Measurements from ENCODE around the gene ITGA11.

Gene ITGA11

GRCh38 chr15:68298336-68298735 is 133.6 kb downstream of the ITGA11 start:
- Histone ChIP-seq H3K9me3 (ENCODE audit: control insufficient read depth in 2 of 2, low read length in 2 of 2) (no peaks in the 10 kb centered on the region), H3K36me3 (ENCODE audit: control insufficient read depth in 2 of 2, insufficient read depth in 2 of 2, low read length in 2 of 2) (no peaks in the 10 kb centered on the region), H3K9ac (ENCODE audit: low read depth in 1 of 2, low read length in 2 of 2) (no peak overlapping the region), H3K4me1 (ENCODE audit: control insufficient read depth in 2 of 2, insufficient read depth in 2 of 2, low read length in 2 of 2) (peaks cover 16 to 25% of the 10 kb centered on the region in 2 donors), H3K27ac (ENCODE audit: low read depth in 2 of 2, low read length in 2 of 2) (no peak overlapping the region), H3K4me3 (ENCODE audit: low read length in 2 of 2) (no peak overlapping the region), H3K27me3 (ENCODE audit: control insufficient read depth in 2 of 2, insufficient read depth in 2 of 2, low read length in 2 of 2) (no peaks in the 10 kb centered on the region)

- H3K27ac ChIP-seq (ENCODE audit: low read depth in 2 of 2, low read length in 2 of 2): no peak overlapping the region
- no peaks in the 10 kb centered on the region for H3K9me3 ChIP-seq (ENCODE audit: control insufficient read depth in 2 of 2, low read length in 2 of 2)
- H3K4me3 ChIP-seq (ENCODE audit: low read length in 2 of 2): no peak overlapping the region
- peaks cover 8 to 15% of the 10 kb centered on the region in 2 donors for H3K4me1 ChIP-seq (ENCODE audit: control insufficient read depth in 2 of 2, insufficient read depth in 2 of 2, low read length in 2 of 2)
- no peak overlapping the region for H3K9ac ChIP-seq (ENCODE audit: low read depth in 1 of 2, low read length in 2 of 2)
- no peaks in the 10 kb centered on the region for H3K27me3 ChIP-seq (ENCODE audit: control insufficient read depth in 2 of 2, insufficient read depth in 2 of 2, low read length in 2 of 2)
- H3K36me3 ChIP-seq (ENCODE audit: control insufficient read depth in 2 of 2, insufficient read depth in 2 of 2, low read length in 2 of 2): peaks cover 10% of the 10 kb centered on the region in 2 donors
Measured at GRCh38 chr15:68295014-68295805, 136.8 kb downstream of the ITGA11 start.

GRCh38 chr15:68292967-68293366 is 139.0 kb downstream of the ITGA11 start:
- Histone ChIP-seq H3K27me3 (ENCODE audit: control insufficient read depth in 2 of 2, insufficient read depth in 2 of 2, low read length in 2 of 2) (no peaks in the 10 kb centered on the region), H3K27ac (ENCODE audit: low read depth in 2 of 2, low read length in 2 of 2) (no peak overlapping the region), H3K4me3 (ENCODE audit: low read length in 2 of 2) (no peak overlapping the region), H3K36me3 (ENCODE audit: control insufficient read depth in 2 of 2, insufficient read depth in 2 of 2, low read length in 2 of 2) (peaks cover 19 to 24% of the 10 kb centered on the region in 2 donors), H3K9me3 (ENCODE audit: control insufficient read depth in 2 of 2, low read length in 2 of 2) (no peaks in the 10 kb centered on the region), H3K4me1 (ENCODE audit: control insufficient read depth in 2 of 2, insufficient read depth in 2 of 2, low read length in 2 of 2) (no peaks in the 10 kb centered on the region), H3K9ac (ENCODE audit: low read depth in 1 of 2, low read length in 2 of 2) (no peak overlapping the region)

- H3K4me1 ChIP-seq (ENCODE audit: control insufficient read depth in 2 of 2, insufficient read depth in 2 of 2, low read length in 2 of 2): no peaks in the 10 kb centered on the region
Measured at GRCh38 chr15:68292157-68292781, 139.7 kb downstream of the ITGA11 start.

GRCh38 chr15:68290715-68291114 is 141.2 kb downstream of the ITGA11 start:
- H3K36me3 ChIP-seq (ENCODE audit: control insufficient read depth in 2 of 2, insufficient read depth in 2 of 2, low read length in 2 of 2): peaks cover 19 to 24% of the 10 kb centered on the region in 2 donors
- H3K4me3 ChIP-seq (ENCODE audit: low read length in 2 of 2): no peak overlapping the region
- no peaks in the 10 kb centered on the region for H3K9me3 ChIP-seq (ENCODE audit: control insufficient read depth in 2 of 2, low read length in 2 of 2)
- no peak overlapping the region for H3K27ac ChIP-seq (ENCODE audit: low read depth in 2 of 2, low read length in 2 of 2)
- no peak overlapping the region for H3K9ac ChIP-seq (ENCODE audit: low read depth in 1 of 2, low read length in 2 of 2)
- H3K4me1 ChIP-seq (ENCODE audit: control insufficient read depth in 2 of 2, insufficient read depth in 2 of 2, low read length in 2 of 2): no peaks in the 10 kb centered on the region
- no peaks in the 10 kb centered on the region for H3K27me3 ChIP-seq (ENCODE audit: control insufficient read depth in 2 of 2, insufficient read depth in 2 of 2, low read length in 2 of 2)

More at GRCh38 chr15:68292157-68292781, 139.7 kb downstream of the ITGA11 start:
- Histone ChIP-seq H3K27ac (ENCODE audit: low read depth in 2 of 2, low read length in 2 of 2) (no peak overlapping the region), H3K9me3 (ENCODE audit: control insufficient read depth in 2 of 2, low read length in 2 of 2) (no peaks in the 10 kb centered on the region), H3K9ac (ENCODE audit: low read depth in 1 of 2, low read length in 2 of 2) (no peak overlapping the region), H3K27me3 (ENCODE audit: control insufficient read depth in 2 of 2, insufficient read depth in 2 of 2, low read length in 2 of 2) (no peaks in the 10 kb centered on the region), H3K4me3 (ENCODE audit: low read length in 2 of 2) (no peak overlapping the region), H3K36me3 (ENCODE audit: control insufficient read depth in 2 of 2, insufficient read depth in 2 of 2, low read length in 2 of 2) (peaks cover 19 to 24% of the 10 kb centered on the region in 2 donors)

- no peaks in the 10 kb centered on the region for H3K4me1 ChIP-seq (ENCODE audit: control insufficient read depth in 2 of 2, insufficient read depth in 2 of 2, low read length in 2 of 2)
- H3K9ac ChIP-seq (ENCODE audit: low read depth in 1 of 2, low read length in 2 of 2): no peak overlapping the region
- H3K4me3 ChIP-seq (ENCODE audit: low read length in 2 of 2): no peak overlapping the region
- H3K9me3 ChIP-seq (ENCODE audit: control insufficient read depth in 2 of 2, low read length in 2 of 2): no peaks in the 10 kb centered on the region
- no peaks in the 10 kb centered on the region for H3K27me3 ChIP-seq (ENCODE audit: control insufficient read depth in 2 of 2, insufficient read depth in 2 of 2, low read length in 2 of 2)
- no peak overlapping the region for H3K27ac ChIP-seq (ENCODE audit: low read depth in 2 of 2, low read length in 2 of 2)
- peaks cover 21 to 32% of the 10 kb centered on the region in 2 donors for H3K36me3 ChIP-seq (ENCODE audit: control insufficient read depth in 2 of 2, insufficient read depth in 2 of 2, low read length in 2 of 2)
Measured at GRCh38 chr15:68289621-68290352, 142.2 kb downstream of the ITGA11 start.

- no peak overlapping the region for H3K4me3 ChIP-seq (ENCODE audit: low read length in 2 of 2)
- H3K4me1 ChIP-seq (ENCODE audit: control insufficient read depth in 2 of 2, insufficient read depth in 2 of 2, low read length in 2 of 2): no peaks in the 10 kb centered on the region
- no peak overlapping the region for H3K9ac ChIP-seq (ENCODE audit: low read depth in 1 of 2, low read length in 2 of 2)
- no peaks in the 10 kb centered on the region for H3K9me3 ChIP-seq (ENCODE audit: control insufficient read depth in 2 of 2, low read length in 2 of 2)
- peaks cover 24 to 37% of the 10 kb centered on the region in 2 donors for H3K36me3 ChIP-seq (ENCODE audit: control insufficient read depth in 2 of 2, insufficient read depth in 2 of 2, low read length in 2 of 2)
- no peaks in the 10 kb centered on the region for H3K27me3 ChIP-seq (ENCODE audit: control insufficient read depth in 2 of 2, insufficient read depth in 2 of 2, low read length in 2 of 2)
- H3K27ac ChIP-seq (ENCODE audit: low read depth in 2 of 2, low read length in 2 of 2): no peak overlapping the region
Measured at GRCh38 chr15:68289057-68289456, 142.9 kb downstream of the ITGA11 start.

GRCh38 chr15:68286256-68286655 is 145.7 kb downstream of the ITGA11 start:
- Histone ChIP-seq H3K4me3 (ENCODE audit: low read length in 2 of 2) (no peak overlapping the region), H3K27ac (ENCODE audit: low read depth in 2 of 2, low read length in 2 of 2) (no peak overlapping the region), H3K9ac (ENCODE audit: low read depth in 1 of 2, low read length in 2 of 2) (no peak overlapping the region), H3K9me3 (ENCODE audit: control insufficient read depth in 2 of 2, low read length in 2 of 2) (no peaks in the 10 kb centered on the region), H3K27me3 (ENCODE audit: control insufficient read depth in 2 of 2, insufficient read depth in 2 of 2, low read length in 2 of 2) (no peaks in the 10 kb centered on the region), H3K36me3 (ENCODE audit: control insufficient read depth in 2 of 2, insufficient read depth in 2 of 2, low read length in 2 of 2) (peaks cover 24 to 37% of the 10 kb centered on the region in 2 donors), H3K4me1 (ENCODE audit: control insufficient read depth in 2 of 2, insufficient read depth in 2 of 2, low read length in 2 of 2) (peaks cover under 1 to 5% of the 10 kb centered on the region in 2 donors)

GRCh38 chr15:68285259-68285980 is 146.5 kb downstream of the ITGA11 start:
- Histone ChIP-seq H3K9ac (ENCODE audit: low read depth in 1 of 2, low read length in 2 of 2) (no peak overlapping the region), H3K36me3 (ENCODE audit: control insufficient read depth in 2 of 2, insufficient read depth in 2 of 2, low read length in 2 of 2) (peaks cover 16 to 33% of the 10 kb centered on the region in 2 donors), H3K4me3 (ENCODE audit: low read length in 2 of 2) (no peak overlapping the region), H3K27ac (ENCODE audit: low read depth in 2 of 2, low read length in 2 of 2) (no peak overlapping the region), H3K9me3 (ENCODE audit: control insufficient read depth in 2 of 2, low read length in 2 of 2) (no peaks in the 10 kb centered on the region), H3K27me3 (ENCODE audit: control insufficient read depth in 2 of 2, insufficient read depth in 2 of 2, low read length in 2 of 2) (no peaks in the 10 kb centered on the region), H3K4me1 (ENCODE audit: control insufficient read depth in 2 of 2, insufficient read depth in 2 of 2, low read length in 2 of 2) (peaks cover 5 to 7% of the 10 kb centered on the region in 2 donors)

Data from mucosa of rectum (tissue), 2 donors.